IPS-18c (cell line): Measurements from ENCODE around the gene STIM1.
"Not testable (repeated sequence)": the region's sequence is repeated elsewhere in the genome, so short reads cannot be mapped to it uniquely, and the experiment has no call there.

Experiments
- H3K4me3 ChIP-seq: 2 replicates; pipeline ENCODE4 v1.7.0; 2013; ENCODE audit warnings: low read depth, mild to moderate bottlenecking, low read length, moderate library complexity; ENCODE audit not compliant: insufficient read depth
- H3K9me3 ChIP-seq: one replicate; pipeline ENCODE4 v1.6.1; 2013; ENCODE audit warnings: mild to moderate bottlenecking, low read length, moderate library complexity; ENCODE audit not compliant: control insufficient read depth, insufficient read depth

The STIM1 gene

DNA sequence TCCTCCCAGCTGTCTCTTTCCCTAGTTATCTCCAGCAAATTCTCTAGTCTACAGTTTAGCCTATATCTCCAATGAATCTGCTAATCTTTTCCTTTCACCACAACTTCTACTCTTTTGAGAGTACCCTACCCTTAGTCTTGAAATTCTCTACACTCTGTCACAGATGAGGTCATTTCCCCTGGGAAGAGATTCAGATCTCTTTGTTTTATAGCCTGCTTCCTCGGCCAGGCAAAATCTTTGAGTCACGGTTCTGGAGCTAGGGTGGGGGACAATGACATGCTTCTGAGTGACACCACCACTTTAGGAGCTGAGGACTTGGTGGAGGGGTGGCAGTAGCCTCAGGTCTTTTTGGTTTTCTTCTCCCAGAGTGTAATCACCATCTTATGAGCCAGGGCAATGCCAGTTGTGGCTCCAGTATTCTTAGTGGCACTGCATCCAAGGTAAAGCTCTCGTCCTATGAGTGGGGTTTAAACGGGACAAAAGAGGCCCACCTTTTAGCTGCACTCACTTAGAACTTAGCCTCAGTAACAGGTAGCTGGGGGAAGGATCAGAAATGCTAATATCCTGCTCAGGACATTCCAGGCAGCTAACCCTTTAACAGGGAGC, 140.6 kb downstream of the STIM1 start:
- Histone ChIP-seq H3K9me3 (peaks cover 5% of the 10 kb centered on the region), H3K4me3 (no peak overlapping the region)

DNA sequence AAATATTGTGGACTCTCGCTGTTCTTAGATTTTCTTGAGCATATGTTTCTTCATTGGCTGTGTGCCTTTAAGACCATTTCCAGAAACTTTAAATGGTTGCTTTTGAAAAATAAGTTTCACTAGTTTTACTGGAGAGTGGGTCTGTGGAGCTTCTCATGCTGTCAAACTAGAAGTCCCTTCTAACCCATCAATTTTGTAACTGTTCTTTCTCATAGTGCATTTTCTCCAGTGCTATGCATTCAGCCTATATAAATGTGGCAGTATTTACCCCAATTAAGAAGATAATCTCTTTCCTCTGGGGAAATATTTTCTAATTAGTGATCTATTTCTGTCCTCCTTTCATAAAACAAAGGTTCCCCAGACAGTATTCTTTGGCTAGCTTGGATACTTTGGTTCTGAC, 141.2 kb downstream of the STIM1 start:
- H3K4me3 ChIP-seq: no peak overlapping the region
- H3K9me3 ChIP-seq: peaks cover 5% of the 10 kb centered on the region

- not testable (repeated sequence) for H3K9me3 ChIP-seq, H3K4me3 ChIP-seq
Measured at GRCh38 chr11:4004753-4005152, 149.3 kb downstream of the STIM1 start.

GRCh38 chr11:4006946-4007680, 151.6 kb downstream of the STIM1 start:
- Histone ChIP-seq H3K9me3 (no peaks in the 10 kb centered on the region), H3K4me3 (no peak overlapping the region)

- H3K9me3 ChIP-seq: no peaks in the 10 kb centered on the region
Measured at GRCh38 chr11:4008116-4008515, 152.7 kb downstream of the STIM1 start.

DNA sequence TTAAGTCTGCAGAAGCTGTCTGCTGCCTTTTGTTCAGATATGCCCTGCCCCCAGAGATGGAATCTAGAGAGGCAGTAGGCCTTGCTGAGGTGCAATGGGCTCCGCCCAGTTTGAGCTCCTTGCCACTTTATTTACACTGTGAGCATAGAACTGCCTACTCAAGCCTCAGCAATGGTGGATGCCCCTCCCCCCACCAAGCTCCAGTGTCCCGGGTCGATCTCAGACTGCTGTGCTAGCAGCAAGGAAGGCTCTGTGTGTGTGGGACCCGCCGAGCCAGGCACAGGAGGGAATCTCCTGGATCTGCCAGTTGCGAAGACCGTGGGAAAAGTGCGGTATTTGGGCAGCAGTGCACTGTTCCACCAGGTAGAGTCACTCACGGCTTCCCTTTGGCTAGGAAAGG, 161.1 kb downstream of the STIM1 start:
- H3K9me3 ChIP-seq, H3K4me3 ChIP-seq: not testable (repeated sequence)

More at GRCh38 chr11:4008116-4008515, 152.7 kb downstream of the STIM1 start:
- H3K4me3 ChIP-seq: no peak overlapping the region

- H3K4me3 ChIP-seq: no peak overlapping the region
- no peaks in the 10 kb centered on the region for H3K9me3 ChIP-seq
Measured at GRCh38 chr11:4017129-4017528, 161.7 kb downstream of the STIM1 start.

- Histone ChIP-seq H3K4me3 (no peak overlapping the region), H3K9me3 (no peaks in the 10 kb centered on the region)
Measured at GRCh38 chr11:4018641-4019040, 163.2 kb downstream of the STIM1 start.

DNA sequence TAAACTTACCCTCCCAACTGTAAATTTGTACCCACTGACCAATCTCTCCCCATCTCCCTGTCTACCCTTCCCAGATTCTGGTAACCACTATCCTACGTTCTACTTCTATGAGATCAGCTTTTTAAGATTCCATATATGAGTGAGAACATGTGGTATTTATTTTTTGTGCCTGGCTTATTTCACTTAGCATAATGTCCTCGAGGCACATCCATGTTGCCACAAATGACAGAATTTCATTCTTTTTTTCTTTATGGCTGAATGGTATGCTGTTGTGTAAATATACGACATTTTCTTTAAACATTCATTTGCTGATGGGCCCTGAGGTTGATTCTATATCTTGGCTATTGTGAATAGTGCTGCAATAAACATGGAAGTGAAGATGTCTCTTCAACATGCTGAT, 164.4 kb downstream of the STIM1 start:
- no peak overlapping the region for H3K4me3 ChIP-seq
- no peaks in the 10 kb centered on the region for H3K9me3 ChIP-seq

DNA sequence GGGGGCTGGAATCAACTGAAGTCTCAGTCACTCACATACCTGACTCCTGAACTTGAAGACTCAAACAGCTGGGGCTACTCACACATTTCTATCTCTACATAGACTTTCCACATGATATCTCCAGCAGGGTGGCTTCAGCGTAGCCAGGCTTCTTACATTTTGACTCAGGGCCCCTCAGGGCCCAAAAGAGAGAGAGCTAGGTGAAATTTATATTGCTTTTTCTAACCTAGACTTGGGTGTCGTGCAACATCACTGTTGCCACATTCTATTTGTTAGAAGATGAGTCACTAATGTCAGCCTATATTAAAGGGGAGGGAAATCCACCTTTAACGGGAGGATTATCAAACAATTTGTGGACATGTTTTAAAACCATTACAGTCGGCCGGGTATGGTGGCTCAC, 167.2 kb downstream of the STIM1 start:
- Histone ChIP-seq H3K4me3 (no peak overlapping the region), H3K9me3 (no peaks in the 10 kb centered on the region)

DNA sequence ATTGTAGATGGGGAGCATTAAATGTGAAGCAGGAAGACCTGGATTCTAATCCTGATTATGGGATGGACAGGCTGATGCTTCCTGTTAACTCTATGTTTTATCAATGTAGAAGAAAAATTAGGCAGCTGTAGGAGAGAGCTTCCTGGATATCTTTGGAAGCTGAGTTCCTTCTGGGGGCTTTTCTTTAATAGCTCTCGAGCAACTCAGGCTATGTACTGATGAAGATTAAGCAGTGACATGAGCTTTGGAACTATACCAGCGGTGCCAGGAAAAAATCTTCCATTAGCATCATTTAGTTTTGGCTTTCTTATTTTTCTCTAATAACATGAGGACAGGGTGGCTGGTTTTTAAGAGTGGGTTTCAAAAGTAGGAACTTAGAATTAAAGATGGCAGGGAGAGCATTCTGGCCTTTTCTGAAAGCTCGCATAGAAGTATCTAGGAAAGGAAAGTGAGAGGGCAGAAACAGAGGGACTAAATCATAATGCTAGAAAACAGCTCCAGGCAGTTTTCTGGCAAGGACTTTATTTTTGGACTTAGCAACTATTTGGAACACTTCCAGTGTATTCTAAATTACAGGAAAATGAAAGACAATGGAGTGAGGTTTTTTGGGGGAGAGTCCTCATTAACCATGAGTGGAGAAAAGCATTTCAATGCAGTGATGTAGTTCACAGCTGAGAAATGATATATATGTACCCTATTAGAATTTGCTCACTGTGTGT, 169.9 kb downstream of the STIM1 start:
- Histone ChIP-seq H3K9me3 (no peaks in the 10 kb centered on the region), H3K4me3 (no peak overlapping the region)

DNA sequence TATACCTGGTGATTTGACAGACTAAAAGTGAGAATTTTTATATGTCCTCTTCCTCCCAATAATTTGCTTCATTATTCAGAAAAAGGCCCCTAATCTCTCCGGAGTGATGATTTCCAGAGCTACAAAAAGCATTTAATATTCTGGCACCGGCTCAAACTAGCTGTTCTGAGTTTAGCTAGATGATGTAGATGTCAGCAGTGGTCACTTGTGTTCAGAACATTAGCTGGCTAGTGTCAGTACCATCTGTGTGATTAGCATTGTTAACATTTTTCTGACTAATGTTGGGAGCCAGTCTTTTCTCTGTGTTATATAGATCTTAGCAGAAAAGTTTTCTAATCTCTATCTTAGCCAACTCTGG, 170.5 kb downstream of the STIM1 start:
- Histone ChIP-seq H3K4me3 (no peak overlapping the region), H3K9me3 (no peaks in the 10 kb centered on the region)

DNA sequence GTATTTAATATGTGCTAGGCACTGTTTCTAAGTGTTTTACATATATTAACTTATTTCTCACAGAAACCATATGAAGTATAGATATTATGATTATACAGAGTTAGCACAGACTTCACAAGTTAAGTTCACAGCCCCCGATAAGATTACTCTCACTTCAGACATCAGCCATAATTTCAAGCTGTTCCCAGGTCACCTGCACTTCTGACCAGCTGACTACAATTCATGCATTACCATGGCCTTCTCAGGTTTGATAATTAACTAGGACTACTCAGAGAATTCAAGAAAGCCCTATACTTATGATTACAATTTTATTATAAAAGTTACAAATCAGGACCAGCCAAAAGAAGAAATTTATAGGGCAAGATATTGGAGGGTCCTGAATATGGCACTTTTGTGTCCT, 170.9 kb downstream of the STIM1 start:
- Histone ChIP-seq H3K4me3 (no peak overlapping the region), H3K9me3 (no peaks in the 10 kb centered on the region)

DNA sequence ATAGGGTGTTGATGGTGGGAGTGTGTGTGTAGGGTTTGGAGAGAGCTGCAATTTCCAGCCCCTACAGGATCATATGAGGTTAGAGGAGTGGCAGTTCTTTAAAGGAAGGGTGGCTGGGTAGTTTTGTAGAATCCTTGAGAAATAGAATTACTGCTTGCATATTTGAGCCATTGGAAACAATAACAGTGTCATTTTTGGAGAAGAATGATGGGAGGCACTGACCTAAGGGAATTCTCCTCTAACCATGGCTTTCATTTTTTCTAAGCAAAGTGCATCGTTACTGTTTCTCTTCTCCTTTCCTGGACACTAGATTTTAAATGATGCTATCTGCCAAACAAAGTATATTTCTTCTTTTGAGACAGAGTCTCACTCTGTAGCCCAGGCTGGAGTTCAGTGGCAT, 172.3 kb downstream of the STIM1 start:
- no peak overlapping the region for H3K4me3 ChIP-seq
- H3K9me3 ChIP-seq: no peaks in the 10 kb centered on the region

- Histone ChIP-seq H3K9me3 (no peaks in the 10 kb centered on the region), H3K4me3 (no peak overlapping the region)
Measured at GRCh38 chr11:4030197-4030596, 174.7 kb downstream of the STIM1 start.

DNA sequence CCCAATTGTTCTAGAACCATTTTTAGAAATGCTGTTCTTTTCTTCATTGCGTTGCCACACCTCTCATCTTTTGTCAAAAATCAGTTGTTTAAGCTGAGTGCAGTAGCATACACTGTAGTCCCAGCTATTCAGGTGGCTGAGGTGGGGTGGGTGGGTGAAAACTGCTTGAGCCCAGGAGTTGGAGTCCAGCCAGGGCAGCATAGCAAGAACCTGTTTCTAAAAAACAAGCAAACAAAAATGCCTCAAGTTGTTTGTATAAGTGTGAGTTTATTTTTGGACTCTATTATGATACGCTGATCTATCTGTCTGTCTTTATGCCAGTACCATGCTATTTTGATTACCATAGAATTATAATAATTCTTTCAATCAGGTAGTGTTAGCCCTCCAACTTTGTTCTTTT, 176.6 kb downstream of the STIM1 start:
- Histone ChIP-seq H3K4me3 (no peak overlapping the region), H3K9me3 (no peaks in the 10 kb centered on the region)

DNA sequence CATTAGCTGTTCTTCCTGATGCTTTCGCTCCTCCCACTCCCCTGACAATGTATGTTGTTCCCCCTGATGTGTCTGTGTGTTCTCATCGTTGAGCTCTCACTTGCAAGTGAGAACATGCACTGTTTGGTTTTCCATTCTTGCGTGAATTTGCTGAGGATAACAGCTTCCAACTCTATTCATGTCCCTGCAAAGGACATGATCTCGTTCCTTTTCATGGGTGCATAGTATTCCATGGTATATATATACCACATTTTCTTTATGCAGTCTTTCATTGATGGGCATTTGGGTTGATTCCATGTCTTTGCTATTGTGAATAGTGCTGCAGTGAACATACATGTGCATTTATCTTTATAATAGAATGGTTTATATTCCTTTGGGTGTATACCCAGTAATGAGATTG, 180.5 kb downstream of the STIM1 start:
- Histone ChIP-seq H3K4me3 (no peak overlapping the region), H3K9me3 (no peaks in the 10 kb centered on the region)

GRCh38 chr11:4039011-4039410, 183.5 kb downstream of the STIM1 start:
- Histone ChIP-seq H3K9me3 (no peaks in the 10 kb centered on the region), H3K4me3 (no peak overlapping the region)
